Endothelial cell of umbilical vein (primary cell): ENCODE measurements around the gene HOXA10. TPM values are rescaled to one million over a fixed set of nuclear protein-coding genes. Genes with fewer than 3 reads are reported as not detected.

Experiments
- BruUV-seq: library from RNA; stranded (reverse); fragments of 400-500 nt; replicated peaks from 2 replicates; lab custom pipeline; 2021; lab: Mats Ljungman, UMichigan
- CTCF ChIA-PET: fragments of 300-600, 350-600 bp; sonication (Branson Sonifier 250); formaldehyde crosslinking; loops from one replicate; lab custom pipeline; 2021; ENCODE audit warnings: antibody characterized with exemption, inconsistent platforms; lab: Charles Lee
- POLR2A ChIA-PET: fragments of 300-600, 350-600 bp; sonication (Branson Sonifier 250); formaldehyde crosslinking; loops from one replicate; lab custom pipeline; 2021; ENCODE audit warnings: antibody characterized with exemption, inconsistent platforms; lab: Charles Lee
- DNase-seq: peaks from one replicate; pipeline ENCODE4 v3.0.0-alpha.2; 2011; ENCODE audit warnings: low read depth, low spot score
- FAIRE-seq: peaks from 2 replicates; lab custom pipeline; 2011; peaks lifted over from hg19 to GRCh38; lab: Jason Lieb, UNC
- H2AFZ ChIP-seq: 2 replicates; pipeline ENCODE4 v1.6.0; 2012; ENCODE audit warnings: low read depth, low read length, control low read depth, inconsistent platforms
- H3K27ac ChIP-seq: 2 replicates; pipeline ENCODE4 v1.5.1; 2011; ENCODE audit warnings: low read depth, mild to moderate bottlenecking, control low read depth, low read length, moderate library complexity; ENCODE audit not compliant: insufficient read depth
- H3K27me3 ChIP-seq, 2 experiments: 2 replicates each; pipeline versions ENCODE4 v1.6.0 to v1.6.1; 2011; ENCODE audit warnings: low read length in 2 of 2, mixed read lengths in 1 of 2; ENCODE audit not compliant: control insufficient read depth in 2 of 2, insufficient read depth in 2 of 2
- H3K36me3 ChIP-seq, 2 experiments: 2 replicates in 1 of 2; 3 replicates in 1 of 2; pipeline ENCODE4 v1.5.1; 2011; ENCODE audit warnings: low read length in 2 of 2, mild to moderate bottlenecking in 1 of 2, moderate library complexity in 1 of 2; ENCODE audit not compliant: control insufficient read depth in 2 of 2, insufficient read depth in 2 of 2; ENCODE audit errors: extremely low read depth in 1 of 2
- H3K4me1 ChIP-seq: 3 replicates; pipeline ENCODE4 v1.5.1; 2011; ENCODE audit warnings: mild to moderate bottlenecking, low read length; ENCODE audit not compliant: control insufficient read depth, insufficient read depth; ENCODE audit errors: extremely low read depth
- H3K4me2 ChIP-seq: 2 replicates; pipeline ENCODE4 v1.6.1; 2011; ENCODE audit warnings: low read length, control low read depth, mixed read lengths; ENCODE audit not compliant: insufficient read depth
- H3K4me3 ChIP-seq, 3 experiments: fragments of 200-600 bp in 1 of 3; sonication (generic), shearing (Covaris generic) in 1 of 3; replicated peaks in 1 of 3; 2 replicates each; pipeline ENCODE4 v1.5.1; 2011 to 2016; ENCODE audit warnings: control low read depth in 3 of 3, low read length in 3 of 3, mild to moderate bottlenecking in 2 of 3, inconsistent platforms in 1 of 3, low read depth in 1 of 3, moderate library complexity in 1 of 3; ENCODE audit not compliant: insufficient read depth in 1 of 3
- H3K79me2 ChIP-seq: 2 replicates; pipeline ENCODE4 v1.6.0; 2012; ENCODE audit warnings: low read length, inconsistent platforms; ENCODE audit not compliant: control insufficient read depth, insufficient read depth
- H3K9ac ChIP-seq: replicated peaks from 2 replicates; pipeline ENCODE3; 2011; ENCODE audit warnings: low read length, control low read depth; ENCODE audit not compliant: insufficient read depth; ENCODE audit errors: extremely low read depth
- H3K9me1 ChIP-seq: replicated peaks from 3 replicates; pipeline ENCODE4 v1.6.0; 2011; ENCODE audit warnings: mild to moderate bottlenecking, low read length; ENCODE audit not compliant: control insufficient read depth, insufficient read depth; ENCODE audit errors: extremely low read depth
- H3K9me3 ChIP-seq: replicated peaks from 2 replicates; pipeline ENCODE4 v1.5.1; 2012; ENCODE audit warnings: low read length, inconsistent platforms; ENCODE audit not compliant: control insufficient read depth, insufficient read depth
- H4K20me1 ChIP-seq: replicated peaks from 2 replicates; pipeline ENCODE3; 2011; ENCODE audit warnings: mild to moderate bottlenecking, low read length; ENCODE audit not compliant: control insufficient read depth, insufficient read depth; ENCODE audit errors: extremely low read depth
- EZH2 ChIP-seq: IDR thresholded peaks from 2 replicates; pipeline ENCODE4 v1.6.1; 2012; ENCODE audit warnings: borderline replicate concordance, low read depth, mild to moderate bottlenecking, moderate library complexity, low read length, inconsistent platforms; ENCODE audit not compliant: severe bottlenecking
- POLR2AphosphoS5 ChIP-seq: IDR thresholded peaks from 2 replicates; pipeline ENCODE4 v1.6.1; 2012; ENCODE audit warnings: low read depth, mild to moderate bottlenecking, control low read depth, low read length, moderate library complexity; ENCODE audit not compliant: insufficient read depth
- dilution Hi-C: fragments of 300-500 bp; cut with MboI; formaldehyde crosslinking; loops from one replicate; pipeline ENCODE4 v1.15.0; 2019; ENCODE audit warnings: low sequenced_read_pairs; ENCODE audit not compliant: extremely low pct_ligation_motif_present
- intact Hi-C: fragments of 100-400 bp; cut with micrococcal nuclease; formaldehyde crosslinking; loops from one replicate; pipeline ENCODE4 v1.10.0; 2022
- polyA plus RNA-seq, 4 experiments: library from polyadenylated mRNA; depleted of rRNA in 3 of 4; stranded (reverse) in 3 of 4; unstranded in 1 of 4; fragments of >200 nt; gene quantifications; 2 replicates each; pipeline versions ENCODE4 v1.2.1 to v1.2.3, GENCODE V29; 2011 to 2012; ENCODE audit warnings: missing spikeins in 1 of 4
- total RNA-seq: library from RNA; stranded (reverse); gene quantifications from 2 replicates; pipeline ENCODE4 v1.2.3, GENCODE V29; 2021

The HOXA10 gene
- total and polyA plus RNA-seq, 2 donors (not counting 3 experiments of a cell fraction or from before 2014, with no cell fraction given), result 24.4 to 30.3 TPM

DNA sequence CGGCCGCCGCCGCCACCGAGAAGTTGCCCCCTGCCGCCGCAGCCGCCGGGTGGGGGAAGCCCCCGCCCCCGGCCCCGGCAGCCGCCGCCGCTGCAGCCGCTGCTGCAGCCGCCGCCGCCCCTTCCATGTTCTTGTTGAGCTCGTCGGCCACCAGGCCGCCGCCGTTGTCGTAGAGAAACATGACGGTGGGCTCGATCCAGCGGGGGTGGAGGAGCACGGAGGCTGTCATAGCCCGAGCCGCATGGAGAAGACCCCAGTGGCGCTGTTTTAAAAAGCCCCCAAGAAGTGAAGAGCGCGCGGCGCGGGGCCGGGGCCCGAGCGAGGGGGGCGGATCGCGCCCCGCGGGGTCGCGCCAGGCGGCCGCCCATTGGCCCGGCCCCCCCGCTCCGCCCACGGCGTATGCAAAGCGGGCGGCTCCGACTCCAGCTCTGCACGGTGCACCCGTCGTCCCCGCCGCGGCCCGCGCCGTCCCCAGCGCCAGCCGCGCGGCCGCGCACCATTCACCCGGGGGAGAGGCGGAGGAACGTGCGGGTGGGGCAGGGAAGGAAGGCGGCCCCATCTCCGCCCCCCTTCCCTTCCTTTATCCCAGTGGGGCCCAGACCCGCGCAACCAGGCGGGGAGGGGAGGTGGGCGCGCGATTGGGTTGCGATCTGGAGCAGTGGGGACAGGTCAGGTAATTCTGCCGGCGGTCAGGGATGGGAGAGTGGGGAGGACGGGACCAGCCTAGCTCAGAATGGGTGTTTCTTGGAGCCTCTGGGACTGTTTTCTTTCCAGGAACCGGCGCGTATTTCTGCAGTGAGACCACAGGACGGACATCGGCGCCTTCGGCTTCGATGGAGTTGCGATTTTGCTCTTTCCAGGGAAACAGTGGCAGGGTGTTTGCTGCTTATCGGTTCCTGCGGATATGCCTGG, 26.0 kb upstream of the HOXA10 start, which contains the start of gene HOXA13:
HOXA13 (minus strand) TSS at position 243 of the 912 bp plus-strand sequence; CDS start at position 229, 14 bp downstream.
- DNase-seq (no peak), FAIRE-seq (peak; percentile 40)
- intact Hi-C loops (loop anchor here (1.0 to 2.0 kb wide), 2 partner anchors 39 to 376 kb away; no protein-coding TSS in a partner anchor), dilution Hi-C loops (no loop called here)
- peak within 1 kb of the TSS; percentile 19 to 47 (median 34) for H3K4me3 ChIP-seq
- peak within 1 kb of the TSS; percentile 75 for H2AFZ ChIP-seq
- H3K27ac ChIP-seq, result no peak within 1 kb of the TSS
- no peaks in the 10 kb centered on the region for H4K20me1 ChIP-seq
- H3K4me2 ChIP-seq, result peak within 1 kb of the TSS; percentile 75
- H3K27me3 ChIP-seq, result peaks cover 75 to 94% of the 10 kb centered on the region in 2 experiments
- BruUV-seq, result no TSS peak
- TF ChIP-seq POLR2AphosphoS5 (no peak), EZH2 (peak; percentile 53)
- CTCF ChIA-PET, result interaction anchor here (0.7 to 2.9 kb wide), 18 partner anchors 9 to 896 kb away, joined by 3 to 24 read pairs (median 4); partner anchors contain the start of gene HOXA11
- POLR2A ChIA-PET, result no interaction called here
- no peak within 1 kb of the TSS for H3K9ac ChIP-seq
- no peaks in the 10 kb centered on the region for H3K9me3 ChIP-seq
- H3K4me1 ChIP-seq, result peaks cover 18% of the 10 kb centered on the region
- no peaks in the 10 kb centered on the region for H3K9me1 ChIP-seq
- H3K36me3 ChIP-seq, result no peaks in the 10 kb centered on the region
- H3K79me2 ChIP-seq, result no peaks in the 10 kb centered on the region
